Ramos (cell line): ENCODE results near the gene KATNIP.
"Not testable (repeated sequence)": the region's sequence is repeated elsewhere in the genome, so short reads cannot be mapped to it uniquely, and the experiment has no call there.

Experiments
- in situ Hi-C: fragments of 300-500 bp; cut with MboI; formaldehyde crosslinking; loops from one replicate; pipeline ENCODE4 v1.14.3; 2022; ENCODE audit warnings: low sequenced_read_pairs; ENCODE audit not compliant: unreplicated experiment

The KATNIP gene

DNA sequence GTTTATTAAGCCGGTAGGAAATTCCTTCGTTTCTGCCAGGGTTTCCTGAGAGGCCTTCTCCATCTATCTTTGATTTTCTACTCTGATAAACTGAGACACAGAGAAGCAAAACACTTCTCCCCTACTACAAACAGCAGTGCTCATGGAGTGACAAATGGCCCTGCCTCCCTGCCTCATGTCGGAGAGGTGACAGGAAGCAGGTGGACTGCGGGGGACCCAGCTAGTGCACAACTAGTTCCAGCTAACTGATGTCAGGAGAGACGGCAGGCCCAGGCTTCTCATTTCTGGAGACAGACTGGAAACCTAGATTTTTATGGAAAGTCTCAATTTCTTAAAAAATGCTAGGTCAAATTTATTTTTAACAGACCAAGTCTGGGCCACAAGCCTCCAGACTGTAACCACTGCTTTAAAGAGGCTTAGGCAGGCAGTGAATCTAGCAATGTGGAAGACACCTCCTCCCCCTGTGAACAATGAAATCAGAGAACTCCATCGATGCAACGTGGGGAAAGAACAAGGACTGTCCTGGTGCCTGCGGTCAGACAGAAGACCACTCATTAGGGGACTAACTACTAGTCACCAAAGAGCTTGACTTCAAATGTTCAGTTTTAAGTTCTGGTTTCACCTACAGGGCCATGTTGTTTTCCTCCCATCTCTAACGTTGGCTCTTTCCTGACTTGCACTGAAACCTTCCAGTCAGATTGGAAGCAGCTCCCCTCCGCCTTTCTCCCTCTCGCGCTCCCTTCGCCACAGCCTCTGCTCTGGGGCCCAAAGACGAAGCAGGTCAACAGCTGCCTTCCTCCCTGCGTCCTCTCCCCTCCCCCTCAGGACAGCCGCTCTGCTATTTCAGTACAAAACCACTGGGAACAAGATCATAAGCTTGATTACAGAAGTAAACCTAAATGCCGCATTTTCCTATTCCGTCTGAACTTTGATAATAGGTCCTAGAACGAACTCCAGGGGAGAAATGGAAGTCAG lies 17.8 kb upstream of the KATNIP start:
- in situ Hi-C loops: no loop called here

DNA sequence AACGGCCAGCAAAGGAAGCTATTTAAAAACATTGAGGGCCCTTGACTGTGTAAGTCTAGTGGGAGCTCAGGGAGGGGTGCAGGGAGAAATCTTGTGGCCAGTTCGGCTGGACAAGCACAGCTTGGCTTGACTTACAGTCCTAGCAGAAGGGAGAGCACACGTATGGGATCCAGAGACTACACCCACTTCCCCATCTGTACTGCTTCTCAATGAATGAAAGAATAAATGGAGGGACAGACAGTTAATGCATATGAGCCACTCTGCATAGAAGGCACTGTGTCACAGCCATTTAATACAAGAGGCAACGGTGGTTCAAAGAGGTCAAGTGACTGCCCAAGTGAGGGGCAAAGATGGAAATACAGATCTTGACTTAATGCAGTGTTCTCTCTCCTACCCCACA lies 15.7 kb upstream of the KATNIP start:
- in situ Hi-C loops: no loop called here

DNA sequence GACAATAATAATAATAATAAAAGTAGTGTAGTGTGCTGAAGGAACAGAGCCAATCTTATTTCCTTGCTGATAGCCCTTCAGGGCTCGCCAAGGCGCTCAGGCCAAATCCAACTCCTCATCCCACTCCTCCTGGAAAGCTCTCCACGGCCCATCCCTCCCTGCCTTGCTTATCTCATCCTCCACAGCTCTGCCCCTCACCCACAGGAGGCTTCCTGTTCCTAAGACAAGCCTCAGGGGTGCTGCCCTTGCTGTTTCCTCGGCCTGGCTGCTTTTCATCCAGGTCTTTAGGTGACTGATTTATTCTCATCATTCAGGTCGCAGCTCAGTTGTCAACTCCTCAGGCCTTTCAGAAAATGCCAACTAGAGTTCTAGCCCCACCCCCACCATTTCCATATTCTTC lies 11.4 kb upstream of the KATNIP start:
- in situ Hi-C loops: no loop called here

DNA sequence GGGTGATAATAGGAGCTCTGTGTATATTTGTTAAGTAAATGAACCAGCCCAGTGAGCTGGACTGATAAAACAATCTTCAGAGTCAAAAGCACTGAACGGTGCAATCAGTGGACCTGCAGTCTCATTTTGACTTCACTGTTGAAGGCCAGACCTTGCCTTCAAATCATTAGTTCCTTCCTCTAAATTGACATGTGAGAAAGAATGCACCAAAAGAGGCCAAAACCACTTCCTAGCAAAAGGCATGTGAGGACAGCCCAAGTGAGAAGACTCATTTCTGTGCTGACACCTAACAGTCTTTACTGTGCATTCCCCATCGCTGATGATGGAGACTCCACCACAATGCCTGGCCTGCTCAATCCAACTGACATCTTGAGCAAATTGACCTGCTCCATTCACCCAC lies 10.8 kb upstream of the KATNIP start:
- in situ Hi-C loops: no loop called here

DNA sequence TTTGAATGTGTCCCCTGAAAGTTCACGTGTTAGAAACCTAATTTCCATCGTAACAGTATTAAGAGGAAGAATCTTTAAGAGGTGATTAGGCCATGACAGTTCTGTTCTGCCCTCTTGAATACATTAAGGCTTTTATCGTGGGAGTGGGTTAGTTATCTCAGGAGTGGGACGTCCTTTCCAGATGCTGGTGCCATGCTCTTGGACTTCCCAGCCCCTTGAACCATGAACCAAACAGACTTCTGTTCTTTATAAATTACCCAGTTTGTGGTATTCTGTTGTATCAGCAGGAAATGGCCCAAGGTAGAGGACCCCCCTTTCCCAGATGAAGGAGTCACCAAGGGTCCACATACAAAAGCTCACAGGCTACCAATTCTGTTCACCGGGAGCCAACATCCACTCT lies 10.3 kb upstream of the KATNIP start:
- in situ Hi-C loops: no loop called here

DNA sequence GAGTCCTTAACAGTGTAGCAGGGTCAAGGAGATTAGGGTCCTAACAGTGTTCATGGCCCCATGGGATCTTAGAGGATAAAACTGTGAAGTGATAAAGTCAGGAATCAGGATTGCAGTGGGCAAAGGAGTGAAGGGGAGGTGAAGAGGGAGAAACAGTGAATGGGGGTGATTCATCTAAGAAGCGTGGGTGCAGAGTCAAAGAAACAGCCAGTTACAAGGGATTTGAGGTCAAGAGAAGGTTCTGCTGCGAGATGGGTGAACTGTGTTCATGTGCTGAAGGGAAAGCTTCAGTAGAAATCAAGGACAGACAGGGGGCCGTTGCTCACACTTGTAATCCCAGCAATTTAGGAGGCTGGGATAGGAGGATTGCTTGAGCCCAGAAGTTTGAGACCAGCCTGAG lies 6.1 kb upstream of the KATNIP start:
- in situ Hi-C loops: no loop called here

DNA sequence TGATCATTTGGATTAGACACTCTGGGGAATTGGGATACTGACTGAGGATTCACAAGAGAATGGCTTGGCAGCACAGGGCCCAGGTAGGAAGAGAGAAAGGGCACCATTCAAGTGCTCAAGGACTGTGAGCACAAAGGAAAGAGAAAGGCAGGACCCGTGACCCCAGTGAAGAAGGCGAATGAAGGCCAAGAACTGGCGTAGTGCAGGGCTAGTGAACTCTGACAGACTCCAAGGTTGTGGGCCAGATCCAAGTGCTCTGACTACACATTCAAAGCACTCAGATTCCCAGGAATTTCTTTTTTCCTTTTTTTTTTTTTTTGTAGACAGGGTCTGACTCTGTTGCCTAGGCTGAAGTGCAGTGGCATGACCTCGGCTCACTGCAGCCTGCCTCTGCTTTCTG lies 5.3 kb upstream of the KATNIP start:
- in situ Hi-C loops: no loop called here

DNA sequence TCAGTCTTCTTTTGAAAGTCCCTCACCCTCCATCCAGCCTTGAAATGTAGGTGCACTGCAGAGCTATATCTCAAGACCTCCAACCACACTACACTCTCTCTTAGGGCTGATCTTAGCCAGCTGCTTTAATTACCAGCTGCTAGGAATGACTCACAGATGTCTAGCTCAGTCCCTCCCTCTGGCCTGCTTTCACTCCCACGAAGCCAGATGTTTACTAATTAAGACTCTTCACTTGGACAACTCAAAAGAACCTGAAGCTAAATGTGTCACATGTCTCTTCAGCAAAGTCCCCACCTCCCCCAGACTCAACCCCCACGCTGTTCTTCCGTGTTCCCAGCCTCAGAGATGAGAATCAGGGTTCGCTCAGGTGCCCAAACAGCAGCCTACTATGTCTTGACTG lies 2.8 kb upstream of the KATNIP start:
- in situ Hi-C loops: no loop called here

DNA sequence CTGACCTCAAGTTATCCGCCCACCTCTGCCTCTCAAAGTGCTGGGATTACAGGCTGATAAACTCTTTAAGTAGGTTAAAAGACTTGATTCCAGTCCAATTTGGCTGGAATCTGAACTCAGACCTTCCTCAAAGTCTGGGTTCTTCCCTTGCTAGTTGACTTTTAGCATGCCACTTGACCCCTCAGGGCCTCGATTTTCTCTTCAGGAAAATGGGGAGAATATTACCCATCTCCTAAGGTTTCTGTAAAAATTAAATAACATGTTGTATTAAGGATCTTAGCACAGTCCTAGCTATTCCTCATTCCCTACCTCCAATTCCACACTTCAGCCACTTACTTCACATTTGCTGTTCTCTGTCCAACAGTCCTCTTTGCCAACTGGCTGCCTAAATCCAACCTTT lies 2.1 kb upstream of the KATNIP start:
- in situ Hi-C loops: no loop called here

DNA sequence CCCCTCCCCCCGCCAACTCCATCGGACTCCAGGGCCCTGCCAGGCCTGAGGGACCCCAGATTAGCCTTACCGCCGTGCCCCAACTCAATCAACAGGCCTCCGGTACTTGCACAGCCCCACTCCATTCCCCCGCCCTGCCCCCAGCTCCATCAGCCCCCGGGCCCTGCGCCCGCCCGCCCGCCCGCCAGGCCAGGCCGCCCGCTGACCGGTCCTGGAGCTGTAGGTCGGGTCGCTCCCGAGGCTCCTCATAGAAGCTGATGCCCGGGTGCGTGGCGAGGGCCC lies 539 bp upstream of the KATNIP start:
- in situ Hi-C loops: no loop called here

DNA sequence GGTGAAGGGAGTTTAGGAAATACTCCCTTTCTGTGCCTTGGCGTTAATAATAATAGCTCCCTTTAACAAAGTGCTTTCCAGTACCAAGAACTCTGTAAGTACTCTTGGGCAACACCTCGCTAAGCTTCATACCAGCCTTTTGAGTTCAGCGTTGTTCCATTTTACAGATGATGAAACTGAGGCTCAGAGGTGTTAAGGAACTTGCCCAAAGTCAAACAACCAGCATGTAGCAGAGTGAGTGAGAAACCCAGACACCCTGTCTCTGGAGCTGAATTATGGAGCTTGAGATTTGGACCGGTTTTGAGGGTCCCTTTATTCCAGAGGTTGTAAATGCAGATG lies 607 bp downstream of the KATNIP start:
- in situ Hi-C loops: no loop called here

DNA sequence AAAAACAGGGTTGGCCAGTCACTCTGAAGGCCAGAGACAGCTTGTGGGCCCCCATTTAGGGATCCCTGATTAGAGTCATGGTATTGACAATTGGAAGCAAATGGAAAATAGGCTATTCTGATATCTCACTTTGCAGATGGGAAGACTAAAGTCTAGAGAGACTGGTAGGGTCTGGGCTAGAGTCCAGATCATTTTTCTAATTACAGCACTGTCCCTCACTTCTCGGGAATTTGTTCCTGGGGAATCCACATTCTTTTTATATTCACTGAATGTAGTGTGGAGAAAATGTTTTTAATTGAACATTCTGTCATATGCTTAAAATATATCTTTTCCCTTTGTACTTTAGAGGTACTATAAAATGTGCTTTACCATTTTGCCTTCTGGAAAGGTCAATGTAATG lies 1.1 kb downstream of the KATNIP start:
- in situ Hi-C loops: no loop called here

DNA sequence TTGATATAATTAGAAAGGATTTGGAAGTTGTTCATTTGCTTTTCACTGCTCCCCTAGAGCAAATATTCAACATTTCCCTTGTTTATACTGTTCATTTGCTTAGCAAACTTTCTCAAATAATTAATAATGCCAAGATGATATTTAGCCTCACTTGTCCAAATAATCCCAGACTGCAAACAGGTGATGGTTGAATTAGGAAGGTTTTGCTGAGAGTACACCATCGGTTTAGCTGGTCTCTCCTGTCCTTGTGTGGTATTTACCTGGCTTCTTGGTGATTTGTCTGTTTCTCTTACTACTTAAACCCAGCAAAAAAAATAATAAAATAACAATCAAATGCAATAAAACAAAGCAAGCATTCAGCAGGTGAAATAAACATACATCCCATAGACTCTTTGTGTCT lies 6.5 kb downstream of the KATNIP start:
- in situ Hi-C loops: no loop called here

DNA sequence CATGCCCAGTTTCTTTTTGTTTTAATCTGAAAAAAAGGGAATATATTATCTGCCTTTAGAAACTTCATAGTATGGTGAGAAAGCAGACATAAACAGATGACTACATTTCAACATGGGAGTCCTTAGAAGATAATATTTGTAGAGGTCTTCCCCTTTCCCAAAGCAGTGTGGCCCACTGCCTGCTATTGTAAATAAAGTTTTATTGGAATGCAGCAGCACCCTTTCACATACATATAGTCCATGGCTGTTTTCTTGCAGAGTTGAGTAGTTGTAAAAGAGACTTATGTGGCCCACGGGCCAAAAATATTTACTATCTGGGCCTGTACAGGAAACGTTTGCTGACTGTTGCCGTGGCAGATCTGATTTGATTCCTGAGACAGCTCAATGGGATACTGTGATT lies 8.5 kb downstream of the KATNIP start:
- in situ Hi-C loops: no loop called here

DNA sequence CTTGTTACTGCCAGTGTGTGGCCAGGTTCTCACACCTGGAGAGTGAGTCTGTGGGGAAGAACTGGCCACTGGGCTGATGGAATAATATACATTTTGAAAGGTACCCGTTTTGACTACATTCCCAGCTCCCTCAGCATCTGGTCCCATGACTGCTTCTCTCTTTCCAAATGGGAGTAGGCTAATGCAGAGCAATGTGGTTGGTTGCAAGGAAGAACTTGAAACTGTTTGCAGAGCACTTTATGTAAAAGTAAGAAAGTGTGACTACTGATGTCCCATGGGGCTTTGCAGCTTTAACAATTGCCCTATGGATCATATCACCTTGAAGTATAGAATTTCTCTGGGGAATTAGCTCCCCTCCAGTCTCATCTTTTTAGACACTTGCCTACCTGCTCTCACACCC lies 9.0 kb downstream of the KATNIP start:
- in situ Hi-C loops: no loop called here

DNA sequence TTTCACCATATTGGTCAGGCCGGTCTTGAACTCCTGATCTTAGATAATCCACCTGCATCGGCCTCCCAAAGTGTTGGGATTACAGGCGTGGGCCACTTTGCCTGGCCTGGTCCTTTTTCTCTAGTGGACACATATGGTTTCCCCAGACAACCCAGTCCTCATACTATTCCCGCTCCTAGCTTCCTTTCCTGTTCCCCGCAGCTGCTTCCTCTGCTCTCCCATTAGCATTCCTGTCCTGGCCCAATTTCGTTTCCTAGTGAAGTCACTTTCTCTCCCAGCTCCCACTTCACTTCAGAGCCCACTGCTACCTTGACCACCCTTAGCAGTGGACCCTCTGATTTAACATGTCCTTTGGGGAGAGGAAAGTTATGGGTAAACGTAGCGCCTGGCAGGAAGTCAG lies 11.3 kb downstream of the KATNIP start:
- in situ Hi-C loops: no loop called here

DNA sequence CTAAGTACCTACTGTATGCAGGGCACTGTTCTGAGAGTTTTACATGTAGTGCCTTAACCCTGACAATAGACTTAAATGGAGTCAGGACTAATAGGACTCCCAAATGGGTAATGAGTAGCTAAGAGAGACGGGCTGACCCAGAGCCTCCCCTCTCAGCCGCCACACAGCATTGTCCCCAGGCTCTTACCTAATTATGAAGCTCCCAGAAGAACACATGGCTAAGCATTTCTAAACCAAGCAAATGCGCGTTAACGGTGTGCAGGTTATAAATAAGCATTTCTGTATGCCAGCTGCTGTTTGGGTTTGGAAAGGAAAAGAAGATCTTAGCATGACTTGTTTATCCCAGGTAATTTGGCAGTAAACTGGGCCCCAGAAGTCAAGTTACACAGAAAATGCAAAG lies 14.3 kb downstream of the KATNIP start:
- in situ Hi-C loops: no loop called here

DNA sequence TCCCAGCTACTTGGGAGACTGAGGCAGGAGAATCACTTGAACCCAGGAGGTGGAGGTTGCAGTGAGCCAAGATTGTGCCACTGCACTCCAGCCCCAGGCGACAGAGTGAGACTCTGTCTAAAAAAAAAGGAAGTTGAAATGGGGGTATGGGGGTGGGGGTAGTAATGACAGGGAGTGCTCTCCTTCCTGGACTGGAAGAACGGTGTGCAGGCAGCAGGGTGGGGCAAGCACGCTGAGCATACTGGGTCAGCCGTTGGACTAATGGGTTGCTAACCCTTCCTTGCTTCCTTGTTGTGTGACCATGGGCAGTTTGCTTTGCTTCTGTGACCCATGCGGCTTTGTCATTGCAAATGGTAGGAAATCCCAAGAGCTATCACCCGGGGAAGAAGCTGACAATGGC lies 16.5 kb downstream of the KATNIP start:
- in situ Hi-C loops: no loop called here

DNA sequence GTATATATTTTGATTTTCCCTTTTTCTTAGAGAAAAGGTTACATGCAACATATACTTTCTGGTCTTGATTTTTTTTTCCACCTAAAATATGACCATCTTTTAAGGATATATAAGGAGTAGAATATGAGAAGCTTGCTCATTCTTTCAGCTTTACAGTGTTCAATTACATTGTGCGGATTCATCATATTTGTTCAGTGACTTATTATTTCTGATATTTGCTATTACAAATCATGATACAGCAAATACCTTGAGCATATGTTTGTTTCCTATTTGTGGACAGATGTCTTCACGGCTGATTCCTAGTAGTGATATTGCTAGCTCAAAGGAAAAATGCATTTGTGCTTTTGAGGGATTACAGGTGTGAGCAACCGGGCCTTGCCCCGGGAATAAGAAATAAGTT lies 18.1 kb downstream of the KATNIP start:
- in situ Hi-C loops: no loop called here

DNA sequence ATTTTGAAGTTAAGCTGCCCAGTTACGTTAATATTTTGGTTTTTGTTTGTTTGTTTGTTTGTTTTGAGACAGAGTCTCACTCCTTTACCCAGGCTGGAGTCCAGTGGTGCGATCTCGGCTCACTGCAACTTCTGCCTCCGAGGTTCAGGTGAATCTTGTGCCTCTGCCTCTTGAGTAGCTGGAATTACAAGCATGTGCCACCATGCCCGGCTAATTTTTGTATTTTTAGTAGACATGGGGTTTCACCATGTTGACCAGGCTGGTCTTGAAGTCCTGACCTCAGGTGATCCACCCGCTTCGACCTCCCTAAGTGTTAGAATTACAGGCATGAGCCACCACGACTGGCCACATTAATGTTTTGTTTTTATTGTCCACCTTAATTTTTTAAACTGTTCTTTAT lies 21.0 kb downstream of the KATNIP start:
- in situ Hi-C loops: not testable (repeated sequence)

DNA sequence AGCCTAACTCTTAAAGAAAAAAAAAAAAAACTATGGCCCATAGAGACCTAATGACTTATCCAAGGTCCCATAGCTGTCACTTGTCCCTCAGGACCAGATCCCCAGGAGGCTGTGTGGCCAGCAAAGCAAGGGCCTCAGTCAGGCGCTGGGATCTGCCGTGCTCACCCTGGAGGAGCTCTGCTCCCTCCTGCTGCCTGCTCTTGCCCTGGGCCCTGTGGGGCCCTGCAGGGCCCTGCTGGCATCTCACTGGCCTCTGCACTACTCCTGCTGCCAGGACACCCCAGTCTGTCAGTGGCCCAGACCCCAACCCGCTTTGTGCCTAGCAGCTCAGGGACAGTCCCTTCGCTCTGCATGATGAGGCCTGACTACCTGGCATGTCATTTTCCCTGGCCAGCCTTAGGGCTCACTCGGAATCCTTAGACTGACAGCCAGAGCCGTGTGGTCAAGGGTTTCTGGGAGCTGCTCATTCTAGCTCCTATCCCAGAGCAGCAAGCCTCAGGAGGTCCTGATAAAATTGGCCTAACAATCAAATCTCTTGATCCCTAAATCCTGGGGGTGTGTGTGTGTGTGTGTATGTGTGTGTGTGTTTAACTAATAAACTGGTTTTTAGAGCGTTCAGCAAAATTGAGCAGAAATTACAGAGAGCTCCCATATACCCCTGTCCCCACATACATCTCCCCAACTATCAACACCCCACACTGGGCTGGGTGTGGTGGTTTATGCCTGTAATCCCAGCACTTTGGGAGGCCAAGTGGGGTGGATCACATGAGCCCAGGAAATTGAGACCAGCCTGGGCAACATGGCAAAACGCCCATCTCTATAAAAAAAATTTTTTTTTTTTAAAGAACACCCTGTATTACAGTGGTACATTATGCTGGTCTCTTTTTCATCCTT lies 21.7 kb downstream of the KATNIP start:
- in situ Hi-C loops: no loop called here

DNA sequence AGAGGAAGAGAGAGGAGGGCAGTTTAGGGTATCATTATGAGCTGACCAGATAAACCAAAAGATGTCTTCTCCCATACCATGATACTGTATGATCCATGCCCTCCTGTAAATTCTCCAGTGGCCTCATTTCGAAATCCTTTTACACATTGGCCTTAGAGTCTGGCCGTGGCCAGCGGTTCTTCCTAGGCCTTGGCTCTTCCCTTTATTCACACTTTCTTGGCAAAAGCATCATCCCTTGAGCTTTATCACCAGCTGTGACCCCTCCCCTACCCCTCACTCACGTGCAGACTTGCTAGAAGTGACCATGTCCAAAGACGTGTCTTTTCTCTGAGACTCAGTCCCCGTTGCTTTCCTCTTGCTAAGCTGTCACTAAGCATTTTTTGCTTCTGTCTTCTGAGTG lies 22.8 kb downstream of the KATNIP start:
- in situ Hi-C loops: no loop called here
